Measurements from ENCODE around the gene OR5B2.
"Not testable (repeated sequence)": the region's sequence is repeated elsewhere in the genome, so short reads cannot be mapped to it uniquely, and the experiment has no call there.

The OR5B2 gene

GRCh38 chr11:58428021-58428420 is at the start of gene OR5B2:
TSS of gene OR5B2 (minus strand) at chr11:58428121. CDS start at chr11:58423261, 4,860 bp downstream.
- no peak for DNase-seq (ENCODE audit: low read depth in 2 of 2)

DNA sequence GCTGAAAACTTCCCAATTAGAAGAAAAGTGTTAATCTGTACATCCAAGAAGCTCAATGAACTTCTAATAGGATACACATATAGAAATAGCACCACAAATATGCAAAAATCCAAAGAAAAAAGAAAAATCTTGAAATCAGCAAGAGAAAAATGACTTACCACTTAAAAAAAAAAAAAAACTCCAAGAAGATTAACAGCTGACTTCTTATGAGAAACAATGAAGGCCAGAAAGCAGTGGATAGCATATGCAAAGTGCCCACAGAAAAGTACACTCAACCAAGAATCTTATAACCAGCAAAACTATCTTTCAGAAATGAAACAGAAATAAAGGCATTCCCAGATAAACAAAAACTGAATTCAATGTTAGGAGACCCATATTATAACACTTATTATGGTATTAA is 44.0 kb upstream of the OR5B2 start:
- DNase-seq (ENCODE audit: low read depth in 2 of 2), result no peak

GRCh38 chr11:58466293-58466692 is 38.4 kb upstream of the OR5B2 start:
- no peak for DNase-seq (ENCODE audit: low read depth in 2 of 2)

DNA sequence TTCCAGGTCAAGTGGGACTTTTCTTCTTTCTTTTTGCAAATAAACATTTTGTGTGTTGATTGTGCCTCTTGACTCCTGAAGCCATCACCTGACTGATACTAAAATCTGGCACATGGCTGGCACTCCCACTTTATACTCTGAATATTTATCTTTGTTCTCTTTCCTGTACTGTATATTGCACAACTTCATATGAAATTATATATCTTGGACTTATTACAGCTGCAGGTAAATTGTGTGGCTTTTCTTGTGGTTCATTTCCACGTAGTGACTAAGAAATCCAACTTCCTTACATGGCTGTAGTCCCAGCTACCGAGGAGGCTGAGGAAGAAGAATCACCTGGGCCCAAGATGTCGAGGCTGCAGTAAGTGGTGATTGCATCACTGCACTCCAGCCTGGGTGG is 37.8 kb upstream of the OR5B2 start:
- no peak for DNase-seq (ENCODE audit: low read depth in 2 of 2)

GRCh38 chr11:58451585-58451984 is 23.7 kb upstream of the OR5B2 start:
- no peak for DNase-seq (ENCODE audit: low read depth in 2 of 2)

GRCh38 chr11:58446294-58446693 is 18.4 kb upstream of the OR5B2 start:
- DNase-seq (ENCODE audit: low read depth in 2 of 2), result no peak

DNA sequence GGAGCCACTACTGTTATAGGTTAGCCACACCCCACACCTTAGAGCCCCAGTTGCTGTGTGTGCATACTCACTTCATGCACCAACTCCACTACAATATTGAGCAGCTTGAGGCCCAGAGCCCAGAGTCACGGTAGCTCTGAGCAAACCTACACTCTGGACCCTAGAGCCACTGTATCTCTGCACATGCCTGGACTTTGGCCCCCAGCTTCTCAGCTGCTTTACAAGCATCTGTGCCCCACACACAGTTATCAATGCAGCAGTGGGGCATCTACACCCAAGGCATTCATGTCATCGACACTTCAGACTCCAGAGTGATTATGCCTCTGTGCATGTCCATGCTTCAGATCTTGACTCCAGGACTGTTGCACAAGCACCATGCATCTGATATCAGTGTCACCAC is 16.4 kb upstream of the OR5B2 start:
- no peak for DNase-seq (ENCODE audit: low read depth in 2 of 2)

GRCh38 chr11:58442136-58442535 is 14.2 kb upstream of the OR5B2 start, which contains the start of gene OR5B12:
TSS of gene OR5B12 (minus strand) at chr11:58442236. CDS start at chr11:58440151, 2,085 bp downstream.
- DNase-seq (ENCODE audit: low read depth in 2 of 2), result no peak

- no peak for DNase-seq (ENCODE audit: low read depth in 2 of 2)
Measured at GRCh38 chr11:58438486-58438885, 10.6 kb upstream of the OR5B2 start.

GRCh38 chr11:58434217-58434616 is 6.3 kb upstream of the OR5B2 start:
- DNase-seq (ENCODE audit: low read depth in 2 of 2), result no peak

- no peak for DNase-seq (ENCODE audit: low read depth in 2 of 2)
Measured at GRCh38 chr11:58433638-58434203, 5.8 kb upstream of the OR5B2 start.

- DNase-seq (ENCODE audit: low read depth in 2 of 2), result no peak
Measured at GRCh38 chr11:58429273-58429672, 1.4 kb upstream of the OR5B2 start.

DNA sequence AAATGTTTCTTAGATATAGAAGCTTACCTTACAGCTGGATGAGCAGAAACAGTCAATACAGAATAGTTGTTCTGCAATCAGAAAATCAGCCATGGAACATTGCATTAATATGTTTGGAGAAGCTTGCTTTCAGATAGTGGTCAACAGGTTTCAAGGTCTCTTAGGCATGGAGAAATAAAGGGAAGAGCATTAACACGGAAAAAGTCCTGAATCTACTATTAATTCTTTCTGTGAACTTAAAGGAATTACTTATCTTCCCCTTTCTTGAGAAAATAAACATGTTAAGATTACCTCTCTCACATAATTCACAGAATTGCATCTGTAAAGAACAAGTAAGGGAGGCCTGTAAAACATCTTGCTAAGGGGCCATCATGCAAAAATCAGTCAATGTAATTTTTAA is 21.1 kb downstream of the OR5B2 start, which contains the start of gene OR5B3:
Gene OR5B3 (minus strand): TSS at position 101 of the 400 bp plus-strand sequence. CDS start 3,465 bp downstream, outside the sequence.
- no peak for DNase-seq (ENCODE audit: low read depth in 2 of 2)

DNA sequence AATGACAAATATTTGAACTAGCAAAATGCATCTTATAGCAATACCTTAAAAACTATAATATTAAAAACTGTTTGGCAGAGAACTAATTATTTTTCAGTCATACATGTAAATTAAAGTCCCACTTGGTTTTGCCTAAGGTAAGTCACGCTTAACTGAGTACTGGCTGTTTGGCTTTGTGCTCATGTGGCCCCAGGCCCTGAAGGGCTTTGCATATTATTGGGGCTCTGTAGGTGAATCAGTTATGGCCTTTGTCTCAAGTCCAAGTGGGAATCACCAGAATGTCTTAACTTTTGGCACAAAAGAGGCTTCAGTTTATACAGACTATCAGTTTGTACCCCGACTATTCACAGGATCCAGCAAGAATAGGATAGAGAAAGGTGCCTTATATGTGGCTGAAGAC is 28.3 kb downstream of the OR5B2 start:
- DNase-seq (ENCODE audit: low read depth in 2 of 2), result not testable (repeated sequence)

GRCh38 chr11:58395581-58395980 is 32.3 kb downstream of the OR5B2 start:
- no peak for DNase-seq (ENCODE audit: low read depth in 2 of 2)

DNA sequence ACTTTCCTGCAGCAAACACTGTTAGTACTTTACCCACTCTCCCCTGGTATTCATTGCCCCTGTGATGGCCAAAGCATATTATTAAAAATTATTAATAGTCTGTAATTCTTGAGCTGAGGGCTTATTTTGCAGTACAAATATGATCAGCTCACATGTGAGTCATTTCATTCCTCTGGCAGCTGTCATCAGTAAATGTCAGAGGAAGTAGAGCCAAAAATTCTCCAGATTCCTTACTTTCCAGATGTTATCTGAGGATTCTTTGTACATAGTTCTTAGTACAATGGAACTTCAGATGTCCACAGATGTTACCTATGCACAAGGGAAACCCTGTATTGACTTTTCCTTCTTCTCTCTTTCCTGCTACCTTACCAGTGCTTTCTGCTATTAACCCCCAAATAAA is 33.7 kb downstream of the OR5B2 start:
- DNase-seq (ENCODE audit: low read depth in 2 of 2), result no peak

- DNase-seq (ENCODE audit: low read depth in 2 of 2), result no peak
Measured at GRCh38 chr11:58392746-58393145, 35.2 kb downstream of the OR5B2 start.

DNA sequence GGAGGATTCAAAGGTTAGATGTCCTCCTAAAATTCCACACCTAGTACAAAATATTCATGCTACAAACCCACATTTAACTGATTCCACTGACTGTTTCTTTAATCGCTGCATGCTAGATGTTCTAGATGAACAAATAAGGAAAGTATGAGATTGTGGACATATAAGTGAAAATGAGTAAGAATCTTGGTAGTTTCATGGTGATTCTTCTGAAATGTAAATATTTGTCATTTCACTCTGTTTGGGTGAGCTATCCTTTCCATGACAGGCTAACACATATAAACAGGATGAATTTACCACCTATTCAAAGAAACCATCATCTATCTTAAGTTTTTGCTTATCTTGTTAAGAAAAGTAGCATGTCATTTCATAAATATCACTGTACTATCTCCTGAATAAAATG is 36.0 kb downstream of the OR5B2 start:
- DNase-seq (ENCODE audit: low read depth in 2 of 2), result no peak

DNA sequence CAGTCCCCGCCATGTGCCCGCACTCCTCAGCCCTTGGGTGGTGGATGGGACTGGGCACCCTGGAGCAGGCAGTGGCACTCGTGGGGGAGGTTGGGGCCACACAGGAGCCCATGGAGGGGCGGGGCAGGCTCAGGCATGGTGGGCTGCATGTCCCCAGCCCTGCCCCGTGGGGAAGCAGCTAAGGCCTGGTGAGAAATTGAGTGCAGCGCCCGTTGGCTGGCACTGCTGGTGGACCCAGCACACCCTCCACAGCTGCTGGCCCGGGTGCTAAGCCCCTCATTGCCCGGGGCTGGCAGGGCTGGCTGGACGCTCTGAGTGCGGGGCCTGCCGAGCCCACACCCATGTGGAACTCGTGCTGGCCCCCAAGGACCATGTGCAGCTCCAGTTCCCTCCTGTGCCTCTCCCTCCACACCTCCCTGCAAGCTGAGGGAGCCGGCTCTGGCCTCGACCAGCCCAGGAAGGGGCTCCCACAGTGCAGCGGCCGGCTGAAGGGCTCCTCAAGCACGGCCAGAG is 37.3 kb downstream of the OR5B2 start:
- no peak for DNase-seq (ENCODE audit: low read depth in 2 of 2)
